PFSK-1 (cell line): ENCODE measurements around the gene PAWR.

ENCODE experiments used
- FOXP2 ChIP-seq: optimal IDR thresholded peaks from 2 replicates; pipeline ENCODE3; 2011; ENCODE audit warnings: borderline replicate concordance, control low read depth, inconsistent platforms; ENCODE audit not compliant: insufficient read depth; ENCODE audit errors: extremely low read length, extremely low read depth
- POLR2AphosphoS5 ChIP-seq: IDR thresholded peaks from 2 replicates; pipeline ENCODE4 v1.6.1; 2012; ENCODE audit warnings: low read depth, mild to moderate bottlenecking, control low read depth, low read length, moderate library complexity
- REST ChIP-seq, 2 experiments: IDR thresholded peaks; 2 replicates each; pipeline versions ENCODE4 v1.6.1 to v1.8.0; 2011 to 2012; ENCODE audit warnings: low read depth in 2 of 2, low read length in 2 of 2, control low read depth in 1 of 2, inconsistent platforms in 1 of 2, mild to moderate bottlenecking in 1 of 2, moderate library complexity in 1 of 2; ENCODE audit not compliant: insufficient read depth in 1 of 2
- SIN3A ChIP-seq: IDR thresholded peaks from 2 replicates; pipeline ENCODE4 v1.6.1; 2012; ENCODE audit warnings: mild to moderate bottlenecking, low read length, moderate library complexity, borderline replicate concordance; ENCODE audit not compliant: insufficient read depth
- TAF1 ChIP-seq: IDR thresholded peaks from 2 replicates; pipeline ENCODE4 v1.6.1; 2012; ENCODE audit warnings: low read length, control low read depth, borderline replicate concordance; ENCODE audit not compliant: insufficient read depth

Gene PAWR

GRCh38 chr12:79555028-79555925 lies 135.5 kb downstream of the PAWR start:
- TF ChIP-seq POLR2AphosphoS5 = no peak

GRCh38 chr12:79553863-79554574 lies 136.7 kb downstream of the PAWR start:
- TF ChIP-seq TAF1 (no peak), REST (IDR thresholded peaks at IDR 0.05; ENCODE audit: insufficient read depth in 1 of 2, low read depth in 2 of 2, low read length in 2 of 2) (no peak), POLR2AphosphoS5 (no peak), SIN3A (no peak), FOXP2 (no peak)

- TF ChIP-seq POLR2AphosphoS5 (no peak), TAF1 (no peak), REST (IDR thresholded peaks at IDR 0.05; ENCODE audit: insufficient read depth in 1 of 2, low read depth in 2 of 2, low read length in 2 of 2) (no peak), FOXP2 (no peak), SIN3A (no peak)
Observed at GRCh38 chr12:79552192-79552591, 138.6 kb downstream of the PAWR start.

GRCh38 chr12:79549531-79550271 lies 141.1 kb downstream of the PAWR start:
- no peak for TF ChIP-seq SIN3A
- TF ChIP-seq TAF1 = no peak
- TF ChIP-seq POLR2AphosphoS5 = no peak
- TF ChIP-seq REST (IDR thresholded peaks at IDR 0.05; ENCODE audit: insufficient read depth in 1 of 2, low read depth in 2 of 2, low read length in 2 of 2) = no peak
- no peak for TF ChIP-seq FOXP2

GRCh38 chr12:79548610-79548924 lies 142.2 kb downstream of the PAWR start:
- TF ChIP-seq SIN3A (no peak), REST (IDR thresholded peaks at IDR 0.05; ENCODE audit: insufficient read depth in 1 of 2, low read depth in 2 of 2, low read length in 2 of 2) (no peak), TAF1 (no peak), FOXP2 (no peak), POLR2AphosphoS5 (no peak)
